GM19043 (cell line): ENCODE data around the gene SEC61B.

Experiments
- ATAC-seq: cut with Tn5 transposase; IDR thresholded peaks from one replicate; pipeline ENCODE4 v1.9.1; 2021; ENCODE audit warnings: low read depth; ENCODE audit not compliant: unreplicated experiment

The SEC61B gene

GRCh38 chr9:99266255-99267023 lies 44.4 kb downstream of the SEC61B start:
- ATAC-seq, result no peak

- ATAC-seq, result no peak
Observed at GRCh38 chr9:99269416-99269815, 47.3 kb downstream of the SEC61B start.

- ATAC-seq, result no peak
Observed at GRCh38 chr9:99270491-99270890, 48.4 kb downstream of the SEC61B start.

- no peak for ATAC-seq
Observed at GRCh38 chr9:99272836-99273235, 50.8 kb downstream of the SEC61B start.

GRCh38 chr9:99274016-99274415 lies 51.9 kb downstream of the SEC61B start:
- no peak for ATAC-seq

GRCh38 chr9:99274495-99274894 lies 52.4 kb downstream of the SEC61B start:
- no peak for ATAC-seq
